Astrocyte of the spinal cord (primary cell): ENCODE results near the gene LCN10.
"Not testable (repeated sequence)": the region's sequence is repeated elsewhere in the genome, so short reads cannot be mapped to it uniquely, and the experiment has no call there.

Experiments
- DNase-seq: peaks from one replicate; pipeline ENCODE4 v3.0.0; 2011; ENCODE audit warnings: low read depth, low spot score
- H3K4me3 ChIP-seq: 2 replicates; pipeline ENCODE4 v1.5.1; 2011; ENCODE audit warnings: low read depth, mild to moderate bottlenecking, low read length, moderate library complexity
- in situ Hi-C: cut with HindIII; loops from 2 replicates; pipeline ENCODE4 v1.10.0; 2017; ENCODE audit warnings: low sequenced_read_pairs
- TF ChIP-seq, protein P1 (sequence below): IDR thresholded peaks from 2 replicates; pipeline ENCODE4 v1.5.1; 2012; ENCODE audit warnings: low read depth, mild to moderate bottlenecking, low read length, inconsistent platforms

Gene LCN10

DNA sequence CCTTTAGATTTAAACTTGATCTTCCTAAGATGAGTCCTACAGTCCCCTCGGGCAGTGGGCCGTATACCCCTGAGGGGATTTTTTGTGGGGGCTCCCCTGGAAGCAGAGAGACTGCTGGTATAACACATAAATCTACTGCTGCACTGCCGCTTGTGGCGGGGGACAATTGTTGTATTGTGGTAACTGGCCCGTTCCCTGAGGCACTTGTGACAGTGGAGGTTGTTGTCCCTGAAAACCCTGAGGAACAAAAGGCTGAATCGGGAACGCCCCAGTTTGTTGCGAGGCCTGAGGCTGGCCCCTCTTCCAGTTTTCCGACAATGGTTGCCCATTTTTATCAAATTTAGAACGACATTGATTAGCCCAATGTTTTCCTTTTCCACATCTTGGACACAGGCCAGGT, 43.7 kb upstream of the LCN10 start:
- in situ Hi-C loops, result no loop called here
- no peak for DNase-seq
- no peak overlapping the region for H3K4me3 ChIP-seq
- TF ChIP-seq, protein P1, sequence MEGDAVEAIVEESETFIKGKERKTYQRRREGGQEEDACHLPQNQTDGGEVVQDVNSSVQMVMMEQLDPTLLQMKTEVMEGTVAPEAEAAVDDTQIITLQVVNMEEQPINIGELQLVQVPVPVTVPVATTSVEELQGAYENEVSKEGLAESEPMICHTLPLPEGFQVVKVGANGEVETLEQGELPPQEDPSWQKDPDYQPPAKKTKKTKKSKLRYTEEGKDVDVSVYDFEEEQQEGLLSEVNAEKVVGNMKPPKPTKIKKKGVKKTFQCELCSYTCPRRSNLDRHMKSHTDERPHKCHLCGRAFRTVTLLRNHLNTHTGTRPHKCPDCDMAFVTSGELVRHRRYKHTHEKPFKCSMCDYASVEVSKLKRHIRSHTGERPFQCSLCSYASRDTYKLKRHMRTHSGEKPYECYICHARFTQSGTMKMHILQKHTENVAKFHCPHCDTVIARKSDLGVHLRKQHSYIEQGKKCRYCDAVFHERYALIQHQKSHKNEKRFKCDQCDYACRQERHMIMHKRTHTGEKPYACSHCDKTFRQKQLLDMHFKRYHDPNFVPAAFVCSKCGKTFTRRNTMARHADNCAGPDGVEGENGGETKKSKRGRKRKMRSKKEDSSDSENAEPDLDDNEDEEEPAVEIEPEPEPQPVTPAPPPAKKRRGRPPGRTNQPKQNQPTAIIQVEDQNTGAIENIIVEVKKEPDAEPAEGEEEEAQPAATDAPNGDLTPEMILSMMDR, result no peak

DNA sequence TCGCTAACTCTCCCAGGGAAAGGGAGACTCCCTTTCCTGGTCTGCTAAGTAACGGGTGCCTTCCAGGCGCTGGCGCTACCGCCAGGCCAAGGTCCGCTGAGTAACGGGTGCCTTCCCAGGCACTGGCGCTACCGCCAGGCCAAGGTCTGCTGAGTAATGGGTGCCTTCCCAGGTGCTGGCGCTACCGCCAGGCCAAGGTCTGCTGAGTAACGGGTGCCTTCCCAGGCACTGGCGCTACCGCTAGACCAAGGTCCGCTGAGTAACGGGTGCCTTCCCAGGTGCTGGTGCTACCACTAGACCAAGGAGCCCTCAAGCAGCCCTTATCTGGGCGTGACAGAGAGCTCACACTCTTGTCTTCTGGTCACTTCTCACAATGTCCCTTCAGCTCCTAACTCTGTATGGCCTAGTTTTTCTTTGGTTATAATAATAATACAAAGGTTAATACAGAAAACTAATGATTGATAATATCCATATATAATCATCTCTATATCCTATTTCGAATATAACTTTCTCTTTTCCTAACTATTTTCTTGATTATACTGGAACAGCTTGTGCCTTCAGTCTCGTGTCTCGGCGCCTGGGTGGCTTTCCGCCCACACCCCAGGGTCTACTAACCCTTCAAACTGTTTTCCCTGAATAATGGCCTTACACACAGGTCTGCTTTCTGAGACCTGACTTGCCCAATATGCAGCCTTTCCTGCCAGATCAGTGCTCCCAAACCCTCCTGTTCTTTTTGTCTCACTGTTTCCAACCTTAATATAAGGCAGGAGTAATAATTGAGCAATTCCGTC, 43.0 kb upstream of the LCN10 start:
- DNase-seq, in situ Hi-C loops, H3K4me3 ChIP-seq: not testable (repeated sequence)

DNA sequence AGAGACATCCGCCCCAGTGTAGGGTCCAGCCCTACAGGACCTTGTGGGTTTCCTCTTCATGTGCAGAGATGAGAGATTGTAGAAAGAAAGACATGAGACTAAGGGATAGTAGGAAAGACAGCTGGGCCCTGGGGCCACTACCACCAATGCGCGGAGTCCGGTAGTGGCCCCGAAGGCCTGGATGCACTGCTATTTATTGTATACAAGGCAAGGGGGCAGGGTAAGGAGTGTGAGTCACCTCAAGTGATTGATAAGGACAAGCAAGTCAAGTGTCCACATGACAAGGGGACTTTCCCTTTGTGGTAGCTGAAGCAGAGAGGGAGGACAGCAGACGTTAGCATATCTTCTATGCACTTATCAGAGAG, 42.2 kb upstream of the LCN10 start:
- TF ChIP-seq, protein P1, result no peak
- DNase-seq, result no peak
- in situ Hi-C loops, result no loop called here
- no peak overlapping the region for H3K4me3 ChIP-seq

DNA sequence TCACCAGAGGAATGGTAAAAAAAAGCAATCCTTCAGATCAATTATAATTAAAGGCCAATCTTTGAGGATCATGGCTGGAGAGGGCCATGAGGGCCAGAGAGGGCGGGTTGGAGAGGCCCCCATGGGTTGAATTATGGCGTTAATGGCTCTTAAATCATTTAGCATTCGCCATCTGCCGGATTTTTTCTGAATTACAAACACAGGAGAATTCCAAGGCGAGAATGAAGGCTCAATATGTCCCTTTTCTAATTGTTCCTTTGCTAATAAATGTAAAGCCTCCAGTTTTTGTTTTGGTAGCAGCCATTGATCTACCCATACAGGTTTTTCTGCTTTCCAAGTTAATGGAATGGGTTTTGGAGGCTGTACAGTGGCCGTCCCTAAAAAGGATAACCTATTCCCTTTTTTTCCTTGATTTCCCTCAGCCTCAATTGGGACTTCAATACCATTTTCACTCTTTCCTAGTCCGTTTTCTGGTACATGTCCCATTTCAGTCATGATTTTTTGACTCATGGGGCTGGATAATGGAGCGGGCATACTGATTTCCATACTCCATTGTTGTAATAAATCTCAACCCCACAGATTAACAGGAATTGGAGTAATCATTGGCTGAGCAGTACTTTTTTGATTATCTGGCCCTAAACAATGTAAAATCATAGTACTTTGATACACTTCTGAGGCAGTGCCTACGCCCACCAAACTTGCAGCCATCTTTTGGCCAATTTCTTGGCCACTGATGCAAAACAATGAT, 41.7 kb upstream of the LCN10 start:
- in situ Hi-C loops, result no loop called here
- TF ChIP-seq, protein P1, result no peak
- H3K4me3 ChIP-seq, result no peak overlapping the region
- no peak for DNase-seq

DNA sequence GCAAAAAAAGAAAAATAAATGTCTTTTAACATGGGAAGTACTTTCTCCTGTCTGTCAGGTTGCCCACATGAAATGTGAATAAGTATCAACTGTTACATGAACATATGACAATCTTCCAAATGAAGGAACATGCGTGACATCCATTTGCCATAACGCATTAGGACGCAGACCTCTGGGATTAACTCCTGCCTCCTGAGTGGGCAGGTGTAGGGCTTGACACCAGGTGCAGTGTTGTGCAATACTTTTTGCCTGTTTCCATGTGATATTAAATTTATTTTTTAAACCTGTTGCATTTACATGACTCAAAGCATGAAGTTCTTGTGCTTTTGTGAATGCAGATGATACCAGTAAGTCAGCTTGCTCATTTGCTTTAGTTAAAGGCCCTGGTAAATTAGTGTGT, 39.7 kb upstream of the LCN10 start:
- in situ Hi-C loops, result no loop called here
- no peak overlapping the region for H3K4me3 ChIP-seq
- DNase-seq, result no peak
- TF ChIP-seq, protein P1, result no peak

DNA sequence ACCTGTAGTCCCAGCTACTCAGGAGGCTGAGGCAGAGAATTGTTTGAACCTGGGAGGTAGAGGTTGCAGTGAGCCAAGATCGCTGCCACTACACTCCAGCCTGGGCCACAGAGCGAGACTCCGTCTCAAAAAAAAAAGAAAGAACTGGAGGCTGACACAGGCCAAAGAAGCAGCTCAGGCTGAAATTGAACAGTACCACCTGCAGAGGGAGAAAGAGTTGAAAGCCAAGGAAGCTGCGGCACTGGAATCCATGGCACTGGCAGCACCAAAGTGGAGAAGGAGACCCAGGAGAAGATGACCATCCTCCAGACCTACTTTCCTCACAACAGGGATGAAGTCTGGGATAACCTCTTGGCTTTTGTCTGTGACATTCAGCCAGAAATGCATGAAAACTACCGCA, 37.1 kb upstream of the LCN10 start:
- TF ChIP-seq, protein P1, result peak; percentile 10
- no peak overlapping the region for H3K4me3 ChIP-seq
- DNase-seq, result no peak
- in situ Hi-C loops, result no loop called here

DNA sequence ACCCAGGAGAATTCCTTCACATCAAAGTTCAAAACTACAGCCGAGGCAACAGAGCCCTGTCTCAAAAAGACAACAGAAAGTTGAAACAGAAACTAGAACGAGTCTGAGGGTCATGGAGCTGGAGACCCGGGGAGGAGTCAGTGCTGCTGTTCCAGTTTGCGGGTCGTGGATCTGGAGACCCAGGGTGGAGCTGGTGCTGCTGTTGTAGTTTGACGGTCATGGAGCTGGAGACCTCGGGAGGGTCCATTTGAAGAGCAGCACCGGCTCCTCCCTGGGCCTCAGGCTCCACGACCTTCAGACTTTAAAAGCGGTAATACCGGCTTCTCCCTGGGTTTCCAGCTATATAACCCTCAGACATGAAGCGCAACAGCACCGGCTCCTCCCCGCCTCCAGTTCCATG, 34.6 kb upstream of the LCN10 start:
- TF ChIP-seq, protein P1, result no peak

More for the DNA sequence above, 34.6 kb upstream of the LCN10 start:
- in situ Hi-C loops, result no loop called here
- DNase-seq, result no peak
- no peak overlapping the region for H3K4me3 ChIP-seq
